Measurements from ENCODE around the gene HOXC6.

The HOXC6 gene

DNA sequence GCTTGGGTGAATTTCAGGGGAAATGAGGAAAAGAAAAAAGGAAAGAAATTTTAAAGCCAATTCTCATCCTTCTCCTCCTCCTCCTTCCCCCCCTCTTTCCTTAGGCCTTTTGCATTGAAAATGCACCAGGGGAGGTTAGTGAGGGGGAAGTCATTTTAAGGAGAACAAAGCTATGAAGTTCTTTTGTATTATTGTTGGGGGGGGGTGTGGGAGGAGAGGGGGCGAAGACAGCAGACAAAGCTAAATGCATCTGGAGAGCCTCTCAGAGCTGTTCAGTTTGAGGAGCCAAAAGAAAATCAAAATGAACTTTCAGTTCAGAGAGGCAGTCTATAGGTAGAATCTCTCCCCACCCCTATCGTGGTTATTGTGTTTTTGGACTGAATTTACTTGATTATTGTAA is 27.3 kb downstream of the HOXC6 start:
- H3K27ac ChIP-seq (ENCODE audit: low read depth, low read length, severe bottlenecking): no peak overlapping the region
- no peaks in the 10 kb centered on the region for H3K36me3 ChIP-seq (ENCODE audit: control insufficient read depth, insufficient read depth, low read length)
- WGBS, 2 experiments (ENCODE audit: insufficient coverage in 2 of 2): 0% methylated on average over 1 of the region's 2 CpGs
- H3K4me1 ChIP-seq (ENCODE audit: control insufficient read depth, insufficient read depth, low read length, poor library complexity, severe bottlenecking): no peaks in the 10 kb centered on the region
- H3K4me3 ChIP-seq (ENCODE audit: extremely low read depth, insufficient read depth, low read length, poor library complexity, severe bottlenecking): no peak overlapping the region
- no peaks in the 10 kb centered on the region for H3K9me3 ChIP-seq (ENCODE audit: control insufficient read depth, low read length)

- Histone ChIP-seq H3K4me1 (ENCODE audit: control insufficient read depth, insufficient read depth, low read length, poor library complexity, severe bottlenecking) (no peaks in the 10 kb centered on the region), H3K36me3 (ENCODE audit: control insufficient read depth, insufficient read depth, low read length) (no peaks in the 10 kb centered on the region), H3K4me3 (ENCODE audit: extremely low read depth, insufficient read depth, low read length, poor library complexity, severe bottlenecking) (no peak overlapping the region), H3K27ac (ENCODE audit: low read depth, low read length, severe bottlenecking) (no peak overlapping the region), H3K9me3 (ENCODE audit: control insufficient read depth, low read length) (no peaks in the 10 kb centered on the region)
Observed at GRCh38 chr12:54056110-54056509, 27.9 kb downstream of the HOXC6 start.

GRCh38 chr12:54058128-54058768 is 30.0 kb downstream of the HOXC6 start:
- Histone ChIP-seq H3K9me3 (ENCODE audit: control insufficient read depth, low read length) (no peaks in the 10 kb centered on the region), H3K36me3 (ENCODE audit: control insufficient read depth, insufficient read depth, low read length) (no peaks in the 10 kb centered on the region), H3K27ac (ENCODE audit: low read depth, low read length, severe bottlenecking) (no peak overlapping the region), H3K4me3 (ENCODE audit: extremely low read depth, insufficient read depth, low read length, poor library complexity, severe bottlenecking) (no peak overlapping the region), H3K4me1 (ENCODE audit: control insufficient read depth, insufficient read depth, low read length, poor library complexity, severe bottlenecking) (no peaks in the 10 kb centered on the region)
- WGBS, 2 experiments (ENCODE audit: insufficient coverage in 2 of 2): 4 to 6% methylated on average over 5 to 6 of the region's 14 CpGs

GRCh38 chr12:54059668-54060067 is 31.4 kb downstream of the HOXC6 start:
- Histone ChIP-seq H3K4me1 (ENCODE audit: control insufficient read depth, insufficient read depth, low read length, poor library complexity, severe bottlenecking) (no peaks in the 10 kb centered on the region), H3K36me3 (ENCODE audit: control insufficient read depth, insufficient read depth, low read length) (no peaks in the 10 kb centered on the region), H3K9me3 (ENCODE audit: control insufficient read depth, low read length) (no peaks in the 10 kb centered on the region), H3K27ac (ENCODE audit: low read depth, low read length, severe bottlenecking) (no peak overlapping the region), H3K4me3 (ENCODE audit: extremely low read depth, insufficient read depth, low read length, poor library complexity, severe bottlenecking) (no peak overlapping the region)
- 14 to 20% methylated on average over 5 to 7 of the region's 7 CpGs for WGBS, 2 experiments (ENCODE audit: insufficient coverage in 2 of 2)

GRCh38 chr12:54060174-54060974 is 32.1 kb downstream of the HOXC6 start:
- Histone ChIP-seq H3K4me1 (ENCODE audit: control insufficient read depth, insufficient read depth, low read length, poor library complexity, severe bottlenecking) (no peaks in the 10 kb centered on the region), H3K4me3 (ENCODE audit: extremely low read depth, insufficient read depth, low read length, poor library complexity, severe bottlenecking) (no peak overlapping the region), H3K27ac (ENCODE audit: low read depth, low read length, severe bottlenecking) (no peak overlapping the region), H3K9me3 (ENCODE audit: control insufficient read depth, low read length) (no peaks in the 10 kb centered on the region), H3K36me3 (ENCODE audit: control insufficient read depth, insufficient read depth, low read length) (no peaks in the 10 kb centered on the region)
- WGBS, 2 experiments (ENCODE audit: insufficient coverage in 2 of 2): 9 to 12% methylated on average over 29 to 30 of the region's 38 CpGs

- no peaks in the 10 kb centered on the region for H3K4me1 ChIP-seq (ENCODE audit: control insufficient read depth, insufficient read depth, low read length, poor library complexity, severe bottlenecking)
- 29% methylated on average over 5 of the region's 7 CpGs; no CpG with 5 or more reads in 1 of the 2 experiments for WGBS, 2 experiments (ENCODE audit: insufficient coverage in 2 of 2)
- H3K27ac ChIP-seq (ENCODE audit: low read depth, low read length, severe bottlenecking): no peak overlapping the region
- no peaks in the 10 kb centered on the region for H3K36me3 ChIP-seq (ENCODE audit: control insufficient read depth, insufficient read depth, low read length)
- H3K9me3 ChIP-seq (ENCODE audit: control insufficient read depth, low read length): no peaks in the 10 kb centered on the region
- H3K4me3 ChIP-seq (ENCODE audit: extremely low read depth, insufficient read depth, low read length, poor library complexity, severe bottlenecking): no peak overlapping the region
Observed at GRCh38 chr12:54060975-54061778, 32.9 kb downstream of the HOXC6 start.

DNA sequence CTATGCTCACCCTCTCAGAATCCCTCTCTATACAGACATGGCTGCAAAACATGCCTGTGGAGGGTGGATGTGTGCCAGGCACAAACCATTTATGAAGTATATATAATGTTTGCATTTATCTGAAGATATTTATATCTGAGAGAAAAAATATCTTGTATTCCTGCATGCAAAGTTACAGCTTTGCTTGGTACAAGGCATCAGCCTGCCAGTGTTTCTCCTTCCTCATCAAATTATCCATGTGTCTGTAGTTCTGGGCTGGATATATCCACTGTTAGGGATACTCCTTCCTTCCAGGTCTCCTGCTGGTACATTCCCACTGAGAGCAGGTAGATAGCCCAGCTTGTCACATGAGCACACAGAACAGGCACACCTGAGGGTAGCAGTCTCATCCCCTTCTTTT is 37.4 kb downstream of the HOXC6 start:
- Histone ChIP-seq H3K4me1 (ENCODE audit: control insufficient read depth, insufficient read depth, low read length, poor library complexity, severe bottlenecking) (no peaks in the 10 kb centered on the region), H3K27ac (ENCODE audit: low read depth, low read length, severe bottlenecking) (no peak overlapping the region), H3K4me3 (ENCODE audit: extremely low read depth, insufficient read depth, low read length, poor library complexity, severe bottlenecking) (no peak overlapping the region), H3K9me3 (ENCODE audit: control insufficient read depth, low read length) (no peaks in the 10 kb centered on the region), H3K36me3 (ENCODE audit: control insufficient read depth, insufficient read depth, low read length) (no peaks in the 10 kb centered on the region)

- Histone ChIP-seq H3K4me1 (ENCODE audit: control insufficient read depth, insufficient read depth, low read length, poor library complexity, severe bottlenecking) (no peaks in the 10 kb centered on the region), H3K4me3 (ENCODE audit: extremely low read depth, insufficient read depth, low read length, poor library complexity, severe bottlenecking) (no peak overlapping the region), H3K36me3 (ENCODE audit: control insufficient read depth, insufficient read depth, low read length) (no peaks in the 10 kb centered on the region), H3K27ac (ENCODE audit: low read depth, low read length, severe bottlenecking) (no peak overlapping the region), H3K9me3 (ENCODE audit: control insufficient read depth, low read length) (no peaks in the 10 kb centered on the region)
- no CpG with 5 or more reads among the region's 1 CpG for WGBS, 2 experiments (ENCODE audit: insufficient coverage in 2 of 2)
Observed at GRCh38 chr12:54066408-54066807, 38.2 kb downstream of the HOXC6 start.

- H3K4me1 ChIP-seq (ENCODE audit: control insufficient read depth, insufficient read depth, low read length, poor library complexity, severe bottlenecking): no peaks in the 10 kb centered on the region
- H3K27ac ChIP-seq (ENCODE audit: low read depth, low read length, severe bottlenecking): no peak overlapping the region
- H3K4me3 ChIP-seq (ENCODE audit: extremely low read depth, insufficient read depth, low read length, poor library complexity, severe bottlenecking): no peak overlapping the region
- H3K9me3 ChIP-seq (ENCODE audit: control insufficient read depth, low read length): no peaks in the 10 kb centered on the region
- H3K36me3 ChIP-seq (ENCODE audit: control insufficient read depth, insufficient read depth, low read length): no peaks in the 10 kb centered on the region
- 82 to 90% methylated on average over 2 to 3 of the region's 4 CpGs for WGBS, 2 experiments (ENCODE audit: insufficient coverage in 2 of 2)
Observed at GRCh38 chr12:54068418-54069070, 40.3 kb downstream of the HOXC6 start.

GRCh38 chr12:54071942-54072341 is 43.7 kb downstream of the HOXC6 start:
- Histone ChIP-seq H3K4me1 (ENCODE audit: control insufficient read depth, insufficient read depth, low read length, poor library complexity, severe bottlenecking) (no peaks in the 10 kb centered on the region), H3K27ac (ENCODE audit: low read depth, low read length, severe bottlenecking) (no peak overlapping the region), H3K4me3 (ENCODE audit: extremely low read depth, insufficient read depth, low read length, poor library complexity, severe bottlenecking) (no peak overlapping the region), H3K9me3 (ENCODE audit: control insufficient read depth, low read length) (no peaks in the 10 kb centered on the region), H3K36me3 (ENCODE audit: control insufficient read depth, insufficient read depth, low read length) (no peaks in the 10 kb centered on the region)
- WGBS, 2 experiments (ENCODE audit: insufficient coverage in 2 of 2): no CpG with 5 or more reads among the region's 1 CpG
